T-helper 17 cell (primary cell): ENCODE measurements around the gene PDE6B. TPM values are rescaled to one million over a fixed set of nuclear protein-coding genes. Genes with fewer than 3 reads are reported as not detected.
A peak's percentile ranks its signal among the peaks of the same experiment; 100 is the strongest.
"Not testable (repeated sequence)": the region's sequence is repeated elsewhere in the genome, so short reads cannot be mapped to it uniquely, and the experiment has no call there.

Experiments
- ATAC-seq: fragments of 150-1000 bp; cut with Tn5 transposase; 2 replicates; pipeline ENCODE4 v1.10.0; 2021; ENCODE audit warnings: mild to moderate bottlenecking, moderate library complexity
- DNase-seq, 3 donors: peaks; one replicate each; pipeline versions ENCODE4 v3.0.0 to v3.0.0-alpha.2; 2020 to 2021
- H3K9me3 ChIP-seq: one replicate; pipeline ENCODE4 v1.7.0; 2013; ENCODE audit warnings: low read length, mild to moderate bottlenecking; ENCODE audit not compliant: control insufficient read depth, poor library complexity, severe bottlenecking
- H3K27ac Mint-ChIP-seq: one replicate; pipeline ENCODE4 v1.8.0; 2022; ENCODE audit warnings: mild to moderate bottlenecking, moderate library complexity, mixed read lengths
- H3K27me3 Mint-ChIP-seq: one replicate; pipeline ENCODE4 v1.8.0; 2022; ENCODE audit warnings: mixed read lengths
- H3K36me3 Mint-ChIP-seq: one replicate; pipeline ENCODE4 v1.8.0; 2022; ENCODE audit warnings: low read depth, mixed read lengths
- H3K4me1 Mint-ChIP-seq: one replicate; pipeline ENCODE4 v1.8.0; 2022; ENCODE audit warnings: mild to moderate bottlenecking, mixed read lengths
- H3K4me3 Mint-ChIP-seq: one replicate; pipeline ENCODE4 v1.8.0; 2022; ENCODE audit warnings: mild to moderate bottlenecking, moderate library complexity, mixed read lengths
- total RNA-seq, 4 donors: library from RNA in 2 of 4; stranded (reverse) in 2 of 4; gene quantifications; one replicate each; pipeline ENCODE4 v1.2.3 and lab custom pipeline; 2022 to 2026

The PDE6B gene
- total RNA-seq, 2 donors from 2014 or later: 10.2 to 11.5 TPM

DNA sequence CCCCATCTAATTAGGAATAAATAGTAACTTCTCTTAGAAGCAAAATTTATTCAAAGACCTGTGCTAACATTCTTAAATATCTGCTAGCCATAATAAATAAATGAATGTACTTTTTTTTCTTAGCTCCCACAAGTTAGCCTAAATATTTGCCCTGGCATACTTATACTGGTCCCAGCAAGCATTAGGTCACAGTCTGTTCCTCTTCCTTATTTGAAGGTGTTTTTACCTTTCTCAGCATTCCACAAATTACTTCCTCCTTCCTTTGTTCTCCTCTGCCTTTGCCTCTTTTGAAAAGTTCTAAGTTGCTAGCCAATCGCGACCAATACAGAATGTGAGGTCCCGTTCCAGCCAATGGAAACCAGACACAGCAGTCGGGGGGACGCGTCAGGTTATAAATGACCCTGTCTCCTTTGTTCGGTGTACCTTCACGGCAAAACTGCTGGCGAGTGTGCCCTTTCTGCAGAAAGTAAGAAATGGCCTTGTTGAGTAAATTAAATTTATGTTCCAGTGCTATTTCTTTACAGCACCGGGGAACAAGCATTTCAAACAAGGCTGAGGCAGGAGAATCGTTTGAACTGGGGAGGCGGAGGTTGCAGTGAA lies 69.1 kb downstream of the PDE6B start:
- not testable (repeated sequence) for DNase-seq, H3K9me3 ChIP-seq, H3K27ac Mint-ChIP-seq, ATAC-seq, H3K4me1 Mint-ChIP-seq, H3K36me3 Mint-ChIP-seq
- Mint-ChIP-seq H3K27me3 (peaks cover 10% of the 10 kb centered on the region), H3K4me3 (peak overlapping the region; percentile 4)

DNA sequence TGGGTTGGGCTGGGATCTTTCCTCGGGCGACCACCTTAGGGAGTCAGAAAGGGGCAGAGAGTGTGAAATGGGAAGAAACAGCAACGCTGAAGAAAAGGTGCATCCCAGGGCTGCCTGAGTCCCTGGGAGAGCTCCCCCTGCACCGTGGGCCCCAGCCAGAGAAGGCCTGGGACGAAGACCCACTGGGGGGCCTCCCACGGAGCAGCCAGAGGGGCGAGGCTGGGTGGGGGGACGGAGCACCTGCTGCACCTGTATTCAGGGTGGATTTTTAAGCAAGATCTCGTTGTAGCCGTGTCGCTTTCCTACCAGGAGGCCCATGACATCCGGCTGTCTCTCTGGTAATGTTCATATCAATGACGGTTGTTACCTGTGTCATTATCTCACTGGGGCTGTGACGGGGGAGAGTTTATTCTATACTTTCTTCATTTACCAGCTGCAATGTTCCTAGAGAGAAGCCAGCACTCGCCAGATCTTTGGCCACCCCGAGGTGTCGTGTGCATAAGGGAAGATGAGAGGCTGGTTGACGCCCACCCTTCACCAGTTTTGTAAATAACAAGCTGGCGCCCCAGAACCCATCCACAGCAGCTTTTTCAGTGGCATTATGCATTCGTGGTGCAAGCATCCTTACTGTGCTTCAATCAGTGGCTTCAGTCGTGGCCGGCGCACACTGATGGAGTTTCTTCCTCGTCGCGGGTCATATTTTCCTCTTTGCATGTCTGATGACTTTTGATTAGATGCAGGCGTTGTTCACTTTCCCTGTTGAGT lies 74.6 kb downstream of the PDE6B start:
- Mint-ChIP-seq H3K4me1 (peaks cover 5% of the 10 kb centered on the region), H3K27ac (peak overlapping the region; percentile 78), H3K27me3 (no peaks in the 10 kb centered on the region), H3K36me3 (no peaks in the 10 kb centered on the region), H3K4me3 (peak overlapping the region; percentile 55)
- no peak for DNase-seq
- no peaks in the 10 kb centered on the region for H3K9me3 ChIP-seq
- ATAC-seq: no peak

DNA sequence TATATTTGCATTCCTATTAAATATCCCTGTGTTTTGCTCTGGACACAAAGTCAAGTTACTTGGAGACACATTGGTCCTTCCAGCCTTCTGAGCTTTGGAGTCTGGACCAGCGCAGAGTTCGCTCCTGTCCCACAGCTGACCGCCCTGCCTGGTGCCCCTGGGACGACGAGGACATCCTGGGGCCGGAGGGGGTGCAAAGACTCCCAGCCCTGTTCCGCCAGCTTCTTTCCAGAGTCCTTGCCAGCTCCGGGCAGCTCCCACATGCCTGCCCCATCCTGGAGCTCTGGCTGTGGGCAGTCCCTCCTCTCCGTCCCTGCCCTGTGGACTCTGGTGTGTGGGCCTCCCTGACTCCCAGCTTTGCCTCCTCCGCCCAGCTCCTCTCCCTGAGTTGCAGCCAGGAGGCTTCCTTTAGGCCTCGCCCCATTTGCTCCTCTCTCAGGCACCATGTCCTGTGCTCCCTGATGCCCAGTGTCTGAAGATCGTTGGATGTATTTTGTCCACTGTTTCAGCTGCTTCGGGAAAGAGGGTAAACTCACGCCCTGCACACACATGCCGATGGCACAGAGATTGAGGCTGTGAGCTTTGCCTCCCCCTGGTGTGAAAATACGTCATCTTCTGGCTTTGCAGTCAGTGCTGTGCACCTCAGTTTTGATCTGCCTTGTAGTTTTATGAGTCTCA lies 75.4 kb downstream of the PDE6B start:
- Mint-ChIP-seq H3K27me3 (no peaks in the 10 kb centered on the region), H3K27ac (no peak overlapping the region), H3K36me3 (no peaks in the 10 kb centered on the region), H3K4me1 (peaks cover 8% of the 10 kb centered on the region), H3K4me3 (peak overlapping the region; percentile 42)
- H3K9me3 ChIP-seq: no peaks in the 10 kb centered on the region
- no peak for DNase-seq
- no peak for ATAC-seq

DNA sequence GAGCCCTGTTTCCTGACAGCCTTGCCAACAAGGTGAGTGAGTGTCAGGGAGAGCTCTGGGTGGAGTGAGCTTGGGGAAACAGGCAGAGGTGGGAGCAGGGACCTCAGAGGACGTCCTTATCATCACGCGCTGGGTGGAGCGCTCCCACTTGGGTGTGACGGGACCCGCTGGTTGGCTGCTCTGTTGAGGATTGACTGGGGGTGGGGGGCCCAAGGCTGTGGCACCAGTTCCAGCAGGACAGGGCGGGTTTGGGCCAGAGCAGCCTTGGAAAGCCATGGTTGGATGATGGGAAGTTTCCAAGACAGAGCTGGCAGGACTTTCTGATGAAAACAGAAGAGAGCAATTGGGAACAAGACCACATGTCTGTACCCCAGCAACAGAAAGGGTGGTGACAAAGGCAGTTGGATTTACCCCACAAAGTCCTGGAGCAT lies 77.3 kb downstream of the PDE6B start:
- Mint-ChIP-seq H3K27ac (no peak overlapping the region), H3K4me1 (peaks cover 10% of the 10 kb centered on the region), H3K4me3 (no peak overlapping the region), H3K36me3 (no peaks in the 10 kb centered on the region), H3K27me3 (no peaks in the 10 kb centered on the region)
- H3K9me3 ChIP-seq: no peaks in the 10 kb centered on the region
- DNase-seq: no peak
- ATAC-seq: no peak

DNA sequence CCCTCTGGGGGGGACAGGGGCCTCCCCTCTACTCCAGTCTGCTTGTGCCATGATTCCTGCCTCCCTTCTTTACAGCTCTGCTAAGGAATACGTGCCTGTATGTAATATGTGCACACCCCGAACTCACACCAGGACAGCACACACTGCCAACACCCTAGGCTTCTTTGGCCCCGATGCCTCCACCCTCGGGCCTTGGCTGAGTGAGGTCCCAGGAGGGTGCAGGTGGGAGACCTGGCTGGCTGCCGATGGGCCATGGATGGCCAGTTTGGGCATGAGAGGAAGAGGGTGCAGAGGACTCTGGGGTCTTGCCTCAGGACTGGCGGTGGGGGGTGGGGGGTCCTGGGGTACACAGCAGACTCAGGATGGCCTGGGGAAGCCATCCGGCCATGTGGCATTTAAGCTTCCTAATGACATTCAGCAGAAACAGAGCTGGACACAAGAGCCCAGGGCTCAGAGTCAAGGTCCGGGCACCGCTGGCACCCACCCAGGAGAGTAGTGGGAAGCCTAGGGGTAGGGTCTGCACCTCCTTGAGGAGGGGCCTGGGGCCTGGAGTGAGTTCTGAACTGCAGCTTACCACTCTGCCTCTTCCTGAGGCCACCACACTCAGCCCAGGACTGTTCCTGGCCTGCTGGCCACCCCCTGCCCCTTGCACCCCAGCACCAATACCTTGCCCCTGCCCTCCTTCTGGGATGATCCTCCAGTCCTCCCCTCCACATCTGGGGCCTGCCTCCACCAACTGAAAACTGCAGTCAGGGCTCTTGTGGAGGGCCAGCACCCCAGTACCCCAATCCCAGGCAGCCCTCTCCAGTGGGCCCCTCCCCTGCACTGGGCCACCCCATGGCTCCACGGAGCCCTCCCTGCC lies 78.2 kb downstream of the PDE6B start:
- no peak for DNase-seq
- Mint-ChIP-seq H3K27me3 (no peaks in the 10 kb centered on the region), H3K4me1 (peaks cover 11% of the 10 kb centered on the region), H3K27ac (no peak overlapping the region), H3K4me3 (peak overlapping the region; percentile 12), H3K36me3 (no peaks in the 10 kb centered on the region)
- ATAC-seq: no peak
- no peaks in the 10 kb centered on the region for H3K9me3 ChIP-seq

DNA sequence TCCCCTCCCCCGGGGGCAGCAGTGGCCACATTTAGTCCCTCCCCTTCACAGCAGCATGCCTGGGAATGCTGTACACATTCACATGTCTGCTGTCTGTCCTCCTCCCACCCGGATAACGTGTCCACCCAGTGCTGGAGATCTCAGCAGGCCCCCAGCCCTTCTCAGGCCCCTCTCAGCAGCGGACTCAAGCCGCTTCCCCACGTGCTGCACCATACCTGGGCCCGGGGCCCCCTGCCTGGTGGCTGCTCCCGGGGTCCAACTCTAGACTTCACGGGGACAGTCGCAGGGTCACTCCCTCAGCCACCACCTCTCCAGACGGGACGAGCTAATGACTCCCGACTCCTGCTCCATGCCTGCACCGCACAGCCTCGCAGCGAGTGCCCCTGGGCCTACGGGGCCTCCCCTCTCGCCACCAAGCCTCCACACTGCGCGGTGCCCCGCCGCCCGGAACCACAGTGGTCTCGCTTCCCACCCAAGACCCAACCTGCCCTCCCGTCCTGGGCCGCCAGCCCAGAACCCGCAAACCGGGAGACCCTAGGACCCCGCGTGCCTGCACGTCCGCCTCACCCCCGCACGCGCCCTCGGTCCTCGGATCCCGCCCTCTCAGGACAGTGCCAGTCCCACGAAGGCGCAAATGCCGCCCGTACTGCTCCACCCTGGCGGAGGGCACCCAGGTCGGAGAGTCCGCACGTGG lies 79.0 kb downstream of the PDE6B start:
- Mint-ChIP-seq H3K4me3 (peak overlapping the region; percentile 90), H3K36me3 (no peaks in the 10 kb centered on the region), H3K27me3 (no peaks in the 10 kb centered on the region), H3K27ac (peak overlapping the region; percentile 2), H3K4me1 (peaks cover 15% of the 10 kb centered on the region)
- ATAC-seq (no peak), DNase-seq (no peak)
- no peaks in the 10 kb centered on the region for H3K9me3 ChIP-seq

DNA sequence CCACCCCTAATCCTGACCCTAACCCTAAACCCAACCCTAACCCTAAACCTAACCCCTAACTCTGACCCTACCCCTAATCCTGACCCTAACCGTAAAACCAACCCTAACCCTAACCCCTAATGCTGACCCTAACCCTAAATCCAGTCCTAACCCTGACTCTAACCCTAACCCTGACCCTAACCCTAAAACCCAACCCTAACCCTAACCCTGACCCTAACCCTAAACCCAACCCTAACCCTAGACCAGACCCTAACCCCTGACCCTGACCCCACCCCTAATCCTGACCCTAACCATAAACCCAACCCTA lies 79.6 kb downstream of the PDE6B start:
- ATAC-seq: no peak
- H3K9me3 ChIP-seq: no peaks in the 10 kb centered on the region
- peak overlapping the region; percentile 90 for H3K4me3 Mint-ChIP-seq
- H3K27ac Mint-ChIP-seq: peak overlapping the region; percentile 41
- peaks cover 17% of the 10 kb centered on the region for H3K4me1 Mint-ChIP-seq
- no peaks in the 10 kb centered on the region for H3K36me3 Mint-ChIP-seq
- DNase-seq: no peak
- no peaks in the 10 kb centered on the region for H3K27me3 Mint-ChIP-seq

DNA sequence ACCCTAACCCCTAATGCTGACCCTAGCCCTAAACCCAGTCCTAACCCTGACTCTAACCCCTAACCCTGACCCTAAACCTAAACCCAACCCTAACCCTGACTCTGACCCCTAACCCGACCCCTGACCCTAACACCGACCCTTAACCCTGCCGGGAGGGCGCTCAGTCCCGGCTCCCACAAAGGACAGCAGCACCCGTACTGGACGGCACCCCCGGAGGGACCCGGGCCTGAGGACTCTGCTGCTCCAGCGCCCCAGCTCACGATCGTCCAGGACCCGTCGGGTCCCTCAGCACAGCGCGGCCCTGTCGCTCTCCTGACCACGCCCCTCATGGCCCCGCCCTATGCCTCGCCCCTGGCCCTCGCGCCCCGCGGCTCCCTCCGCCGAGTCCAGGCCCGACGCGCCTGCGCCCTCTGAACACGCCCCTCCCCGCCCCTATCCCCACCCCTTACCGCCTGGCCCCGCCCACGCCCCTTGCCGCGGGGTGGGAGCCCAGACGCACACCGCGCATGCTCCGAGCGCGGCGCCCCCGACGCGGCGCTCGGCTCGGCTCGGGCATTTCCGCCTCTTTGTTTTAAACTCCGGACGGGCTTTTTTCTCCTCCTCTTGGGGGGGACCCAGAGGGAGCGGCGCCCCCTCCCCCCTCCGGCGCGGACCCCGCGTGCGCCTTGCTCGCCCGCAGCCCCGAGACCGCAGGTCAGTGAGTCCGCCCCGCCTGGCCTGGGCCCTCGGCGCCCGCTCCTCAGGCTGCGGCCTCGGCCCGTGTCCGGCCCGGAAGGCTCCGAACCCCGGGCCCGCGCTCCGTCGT lies 80.1 kb downstream of the PDE6B start, which contains the start of gene PCGF3:
Gene PCGF3 (plus strand): TSS at position 555 of the 805 bp plus-strand sequence. CDS start 27,849 bp downstream, outside the sequence.
- no peaks in the 10 kb centered on the region for H3K9me3 ChIP-seq
- Mint-ChIP-seq H3K4me1 (peaks cover 22% of the 10 kb centered on the region), H3K27me3 (no peaks in the 10 kb centered on the region), H3K27ac (peak within 1 kb of the TSS; percentile 41), H3K4me3 (peak within 1 kb of the TSS; percentile 90), H3K36me3 (no peaks in the 10 kb centered on the region)
- peak; percentile 94 to 97 (median 96) for DNase-seq
- ATAC-seq: peak; percentile 97

DNA sequence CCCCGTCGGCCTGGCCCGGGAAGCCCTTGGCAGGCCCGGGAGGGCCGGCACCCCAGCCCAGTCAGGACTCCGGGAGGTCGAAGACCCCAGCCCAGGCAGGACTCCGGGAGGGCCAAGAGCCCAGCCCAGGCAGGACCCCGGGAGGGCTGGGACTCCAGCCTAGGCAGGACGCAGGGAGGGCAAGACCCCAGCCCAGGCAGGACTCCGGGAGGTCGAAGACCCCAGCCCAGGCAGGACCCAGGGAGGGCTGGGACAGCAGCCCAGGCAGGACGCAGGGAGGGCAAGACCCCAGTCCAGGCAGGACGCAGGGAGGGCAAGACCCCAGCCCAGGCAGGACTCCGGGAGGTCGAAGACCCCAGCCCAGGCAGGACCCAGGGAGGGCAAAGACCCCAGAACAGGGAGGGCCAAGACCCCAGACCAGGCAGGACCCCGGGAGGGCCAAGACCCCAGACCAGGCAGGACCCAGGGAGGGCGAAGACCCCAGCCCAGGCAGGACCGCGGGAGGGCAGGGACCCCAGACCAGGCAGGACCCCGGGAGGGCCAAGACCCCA lies 80.8 kb downstream of the PDE6B start:
- not testable (repeated sequence) for H3K36me3 Mint-ChIP-seq, ATAC-seq, H3K4me3 Mint-ChIP-seq, H3K27me3 Mint-ChIP-seq, H3K27ac Mint-ChIP-seq, DNase-seq, H3K9me3 ChIP-seq
- peaks cover 22% of the 10 kb centered on the region for H3K4me1 Mint-ChIP-seq

DNA sequence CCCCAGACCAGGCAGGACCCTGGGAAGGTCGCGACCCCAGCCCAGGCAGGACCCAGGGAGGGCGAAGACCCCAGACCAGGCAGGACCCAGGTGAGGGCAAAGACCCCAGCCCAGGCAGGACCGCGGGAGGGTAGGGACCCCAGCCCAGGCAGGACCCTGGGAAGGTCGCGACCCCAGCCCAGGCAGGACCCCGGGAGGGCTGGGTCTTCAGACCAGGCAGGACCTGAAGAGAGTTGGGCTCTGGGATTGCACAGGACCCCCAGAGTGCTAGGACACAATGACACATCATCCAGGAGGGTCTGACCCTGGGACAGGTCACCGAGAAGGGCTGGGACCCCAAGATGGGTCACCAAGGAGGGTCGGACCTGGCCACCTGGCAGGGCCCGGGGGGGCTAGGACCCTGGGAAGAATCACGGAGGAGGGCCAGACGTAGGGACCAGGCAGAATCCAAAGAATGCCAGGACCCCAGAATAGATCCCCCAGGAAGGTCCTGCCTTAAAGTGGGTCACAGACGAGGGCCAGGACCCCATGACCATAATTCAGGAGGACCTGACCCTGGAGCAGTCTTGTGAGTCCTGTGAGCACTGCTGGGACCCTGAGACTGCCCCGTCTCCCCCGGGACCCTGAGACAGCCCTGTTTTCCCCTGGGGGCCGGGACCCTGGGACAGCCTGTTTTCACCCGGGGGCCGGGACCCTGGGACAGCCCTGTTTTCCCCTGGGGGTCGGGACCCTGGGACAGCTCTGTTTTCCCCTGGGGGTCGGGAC lies 81.6 kb downstream of the PDE6B start:
- Mint-ChIP-seq H3K4me3 (peak overlapping the region; percentile 21), H3K36me3 (no peaks in the 10 kb centered on the region), H3K27ac (no peak overlapping the region), H3K27me3 (no peaks in the 10 kb centered on the region), H3K4me1 (peaks cover 22% of the 10 kb centered on the region)
- H3K9me3 ChIP-seq: no peaks in the 10 kb centered on the region
- ATAC-seq (no peak), DNase-seq (no peak)

DNA sequence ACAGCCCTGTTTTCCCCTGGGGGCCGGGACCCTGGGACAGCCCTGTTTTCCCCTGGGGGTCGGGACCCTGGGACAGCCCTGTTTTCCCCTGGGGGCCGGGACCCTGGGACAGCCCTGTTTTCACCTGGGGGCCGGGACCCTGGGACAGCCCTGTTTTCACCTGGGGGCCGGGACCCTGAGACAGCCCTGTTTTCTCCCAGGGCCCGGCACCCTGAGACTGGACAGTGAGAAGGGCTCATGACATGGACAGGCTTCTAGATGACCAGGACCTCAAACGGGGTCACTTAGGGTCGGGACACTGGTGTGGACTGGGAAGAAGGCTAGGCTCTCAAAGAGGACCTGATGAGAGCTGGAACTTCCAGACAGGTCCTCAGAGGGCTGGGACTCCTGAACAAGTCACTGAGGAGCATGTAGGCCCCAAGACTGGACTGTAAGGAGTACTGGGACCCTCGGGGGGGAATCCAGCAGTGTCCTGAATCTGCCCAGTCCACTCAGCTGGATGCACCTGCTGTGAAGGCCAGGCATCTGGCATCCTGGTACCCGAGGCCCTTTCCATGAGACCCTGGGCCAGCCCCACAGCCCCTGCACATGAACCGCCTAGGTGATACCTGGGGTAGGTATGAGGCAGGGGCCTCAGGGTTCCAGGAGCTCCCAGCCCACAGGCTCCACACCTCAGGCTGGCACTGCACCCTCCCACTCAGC lies 82.7 kb downstream of the PDE6B start:
- Mint-ChIP-seq H3K4me1 (peaks cover 22% of the 10 kb centered on the region), H3K27me3 (no peaks in the 10 kb centered on the region), H3K4me3 (peak overlapping the region; percentile 45), H3K36me3 (no peaks in the 10 kb centered on the region), H3K27ac (no peak overlapping the region)
- no peaks in the 10 kb centered on the region for H3K9me3 ChIP-seq
- ATAC-seq: no peak
- DNase-seq: no peak
